T-helper 2 cell treated with Interferon-gamma antibody and Interleukin-4, amounts not matched to agents 5 μg/mL and 100 μg/mL, for 36 hours (primary cell): Measurements from ENCODE around the gene HLCS.

ENCODE experiments used
- DNase-seq: peaks from one replicate; pipeline ENCODE4 v3.0.0; 2021; ENCODE audit warnings: low spot score
- H3K27ac Mint-ChIP-seq: one replicate; pipeline ENCODE4 v1.8.0; 2021; ENCODE audit warnings: mild to moderate bottlenecking, mixed read lengths
- H3K27me3 Mint-ChIP-seq: one replicate; pipeline ENCODE4 v1.8.0; 2021; ENCODE audit warnings: low read depth, mixed read lengths
- H3K36me3 Mint-ChIP-seq: one replicate; pipeline ENCODE4 v1.8.0; 2021; ENCODE audit warnings: low read depth, mixed read lengths
- H3K4me1 Mint-ChIP-seq: one replicate; pipeline ENCODE4 v1.8.0; 2021; ENCODE audit warnings: low read depth, mixed read lengths
- H3K4me3 Mint-ChIP-seq: one replicate; pipeline ENCODE4 v1.8.0; 2022; ENCODE audit warnings: mild to moderate bottlenecking, moderate library complexity, mixed read lengths
- H3K9me3 Mint-ChIP-seq: one replicate; pipeline ENCODE4 v1.8.0; 2021; ENCODE audit warnings: mixed read lengths

Gene HLCS

GRCh38 chr21:36763305-36763704 is 203.2 kb downstream of the HLCS start:
- Mint-ChIP-seq H3K27me3 (no peaks in the 10 kb centered on the region), H3K36me3 (peaks cover 2% of the 10 kb centered on the region)

GRCh38 chr21:36762642-36763041 is 203.8 kb downstream of the HLCS start:
- no peaks in the 10 kb centered on the region for H3K27me3 Mint-ChIP-seq
- no peak overlapping the region for H3K4me3 Mint-ChIP-seq

More at GRCh38 chr21:36763305-36763704, 203.2 kb downstream of the HLCS start:
- Mint-ChIP-seq H3K4me1 (no peaks in the 10 kb centered on the region), H3K9me3 (no peaks in the 10 kb centered on the region), H3K4me3 (no peak overlapping the region), H3K27ac (no peak overlapping the region)
- DNase-seq = no peak

GRCh38 chr21:36761685-36762084 is 204.8 kb downstream of the HLCS start:
- no peak overlapping the region for H3K27ac Mint-ChIP-seq
- peaks cover 2% of the 10 kb centered on the region for H3K36me3 Mint-ChIP-seq
- no peaks in the 10 kb centered on the region for H3K9me3 Mint-ChIP-seq
- H3K27me3 Mint-ChIP-seq = no peaks in the 10 kb centered on the region
- no peaks in the 10 kb centered on the region for H3K4me1 Mint-ChIP-seq
- no peak for DNase-seq
- H3K4me3 Mint-ChIP-seq = no peak overlapping the region

More at GRCh38 chr21:36762642-36763041, 203.8 kb downstream of the HLCS start:
- no peaks in the 10 kb centered on the region for H3K4me1 Mint-ChIP-seq
- H3K36me3 Mint-ChIP-seq = peaks cover 2% of the 10 kb centered on the region
- DNase-seq = no peak
- H3K9me3 Mint-ChIP-seq = no peaks in the 10 kb centered on the region
- H3K27ac Mint-ChIP-seq = no peak overlapping the region

- H3K4me3 Mint-ChIP-seq = no peak overlapping the region
- peaks cover 2% of the 10 kb centered on the region for H3K36me3 Mint-ChIP-seq
- DNase-seq = no peak
- H3K4me1 Mint-ChIP-seq = no peaks in the 10 kb centered on the region
- H3K9me3 Mint-ChIP-seq = no peaks in the 10 kb centered on the region
- no peak overlapping the region for H3K27ac Mint-ChIP-seq
- H3K27me3 Mint-ChIP-seq = no peaks in the 10 kb centered on the region
These were observed 207.0 kb downstream of the HLCS start for GRCh38 chr21:36759348-36760083.

- DNase-seq = no peak
- H3K27ac Mint-ChIP-seq = no peak overlapping the region
- H3K27me3 Mint-ChIP-seq = no peaks in the 10 kb centered on the region
- H3K36me3 Mint-ChIP-seq = peaks cover 2% of the 10 kb centered on the region
- no peak overlapping the region for H3K4me3 Mint-ChIP-seq
- no peaks in the 10 kb centered on the region for H3K9me3 Mint-ChIP-seq
- no peaks in the 10 kb centered on the region for H3K4me1 Mint-ChIP-seq
These were observed 209.3 kb downstream of the HLCS start for GRCh38 chr21:36757196-36757595.

- no peak overlapping the region for H3K27ac Mint-ChIP-seq
- peaks cover 2% of the 10 kb centered on the region for H3K36me3 Mint-ChIP-seq
- no peaks in the 10 kb centered on the region for H3K27me3 Mint-ChIP-seq
- H3K4me1 Mint-ChIP-seq = no peaks in the 10 kb centered on the region
- H3K4me3 Mint-ChIP-seq = no peak overlapping the region
- H3K9me3 Mint-ChIP-seq = no peaks in the 10 kb centered on the region
- no peak for DNase-seq
These were observed 209.9 kb downstream of the HLCS start for GRCh38 chr21:36756527-36756926.

GRCh38 chr21:36754241-36754898 is 212.1 kb downstream of the HLCS start:
- Mint-ChIP-seq H3K27ac (no peak overlapping the region), H3K9me3 (no peaks in the 10 kb centered on the region), H3K4me1 (no peaks in the 10 kb centered on the region), H3K27me3 (peaks cover 8% of the 10 kb centered on the region), H3K4me3 (no peak overlapping the region), H3K36me3 (peaks cover 2% of the 10 kb centered on the region)
- DNase-seq = no peak

GRCh38 chr21:36753556-36753955 is 212.9 kb downstream of the HLCS start:
- Mint-ChIP-seq H3K4me3 (no peak overlapping the region), H3K27ac (no peak overlapping the region), H3K9me3 (no peaks in the 10 kb centered on the region), H3K4me1 (no peaks in the 10 kb centered on the region), H3K36me3 (no peaks in the 10 kb centered on the region), H3K27me3 (peaks cover 16% of the 10 kb centered on the region)
- no peak for DNase-seq

GRCh38 chr21:36751383-36751782 is 215.1 kb downstream of the HLCS start:
- Mint-ChIP-seq H3K4me1 (peaks cover 6% of the 10 kb centered on the region), H3K9me3 (no peaks in the 10 kb centered on the region), H3K27me3 (peaks cover 30% of the 10 kb centered on the region), H3K27ac (no peak overlapping the region), H3K36me3 (no peaks in the 10 kb centered on the region), H3K4me3 (no peak overlapping the region)
- no peak for DNase-seq

GRCh38 chr21:36750576-36750959 is 215.9 kb downstream of the HLCS start:
- no peaks in the 10 kb centered on the region for H3K9me3 Mint-ChIP-seq
- no peak for DNase-seq
- H3K27ac Mint-ChIP-seq = no peak overlapping the region
- no peaks in the 10 kb centered on the region for H3K36me3 Mint-ChIP-seq
- no peak overlapping the region for H3K4me3 Mint-ChIP-seq
- H3K4me1 Mint-ChIP-seq = peaks cover 6% of the 10 kb centered on the region
- peaks cover 37% of the 10 kb centered on the region for H3K27me3 Mint-ChIP-seq

GRCh38 chr21:36749935-36750575 is 216.4 kb downstream of the HLCS start:
- Mint-ChIP-seq H3K27me3 (peaks cover 40% of the 10 kb centered on the region), H3K36me3 (no peaks in the 10 kb centered on the region), H3K9me3 (no peaks in the 10 kb centered on the region), H3K4me1 (peaks cover 6% of the 10 kb centered on the region), H3K4me3 (no peak overlapping the region), H3K27ac (no peak overlapping the region)
- no peak for DNase-seq

GRCh38 chr21:36747815-36748383 is 218.6 kb downstream of the HLCS start:
- peaks cover 6% of the 10 kb centered on the region for H3K4me1 Mint-ChIP-seq
- H3K9me3 Mint-ChIP-seq = no peaks in the 10 kb centered on the region
- H3K27ac Mint-ChIP-seq = no peak overlapping the region
- DNase-seq = peak; percentile 37
- H3K4me3 Mint-ChIP-seq = peak overlapping the region; percentile 66
- peaks cover 48% of the 10 kb centered on the region for H3K27me3 Mint-ChIP-seq
- H3K36me3 Mint-ChIP-seq = no peaks in the 10 kb centered on the region

- H3K9me3 Mint-ChIP-seq = no peaks in the 10 kb centered on the region
- H3K4me1 Mint-ChIP-seq = peaks cover 6% of the 10 kb centered on the region
- H3K36me3 Mint-ChIP-seq = no peaks in the 10 kb centered on the region
- DNase-seq = no peak
- no peak overlapping the region for H3K27ac Mint-ChIP-seq
- H3K4me3 Mint-ChIP-seq = peak overlapping the region; percentile 60
- H3K27me3 Mint-ChIP-seq = peaks cover 48% of the 10 kb centered on the region
These were observed 219.2 kb downstream of the HLCS start for GRCh38 chr21:36747041-36747814.
